ENCODE measurements around the gene ATOSB. TPM values are rescaled to one million over a fixed set of nuclear protein-coding genes. Genes with fewer than 3 reads are reported as not detected.
"Not testable (repeated sequence)": the region's sequence is repeated elsewhere in the genome, so short reads cannot be mapped to it uniquely, and the experiment has no call there.

The ATOSB gene
- total RNA-seq (2014; rRNA removed; shearing (Covaris generic)) = 4.1 and 7.4 TPM in 2 replicates

GRCh38 chr9:35115680-35116538 is at the start of gene ATOSB:
Gene ATOSB (minus strand): TSS chr9:35115862. CDS start chr9:35108274, 7,588 bp downstream.
- peak; percentile 95 for DNase-seq (ENCODE audit: low spot score)
- in situ Hi-C loops (cut with HindIII; ENCODE audit: low sequenced_read_pairs) = no loop called here

GRCh38 chr9:35164711-35165110 is 49.0 kb upstream of the ATOSB start:
- in situ Hi-C loops (cut with HindIII; ENCODE audit: low sequenced_read_pairs) = no loop called here
- DNase-seq (ENCODE audit: low spot score) = no peak

GRCh38 chr9:35163413-35163812 is 47.8 kb upstream of the ATOSB start:
- in situ Hi-C loops (cut with HindIII; ENCODE audit: low sequenced_read_pairs) = no loop called here
- peak; percentile 56 for DNase-seq (ENCODE audit: low spot score)

- DNase-seq (ENCODE audit: low spot score) = no peak
- in situ Hi-C loops (cut with HindIII; ENCODE audit: low sequenced_read_pairs) = no loop called here
These were observed 47.1 kb upstream of the ATOSB start for GRCh38 chr9:35162605-35163315.

GRCh38 chr9:35161713-35162604 is 46.3 kb upstream of the ATOSB start, which contains the start of gene UNC13B:
Gene UNC13B (plus strand): TSS chr9:35162009. CDS start chr9:35162284, 275 bp downstream.
- DNase-seq (ENCODE audit: low spot score) = peak; percentile 96
- in situ Hi-C loops (cut with HindIII; ENCODE audit: low sequenced_read_pairs) = no loop called here

- DNase-seq (ENCODE audit: low spot score) = no peak
- in situ Hi-C loops (cut with HindIII; ENCODE audit: low sequenced_read_pairs) = no loop called here
These were observed 43.0 kb upstream of the ATOSB start for GRCh38 chr9:35158501-35159280.

DNA sequence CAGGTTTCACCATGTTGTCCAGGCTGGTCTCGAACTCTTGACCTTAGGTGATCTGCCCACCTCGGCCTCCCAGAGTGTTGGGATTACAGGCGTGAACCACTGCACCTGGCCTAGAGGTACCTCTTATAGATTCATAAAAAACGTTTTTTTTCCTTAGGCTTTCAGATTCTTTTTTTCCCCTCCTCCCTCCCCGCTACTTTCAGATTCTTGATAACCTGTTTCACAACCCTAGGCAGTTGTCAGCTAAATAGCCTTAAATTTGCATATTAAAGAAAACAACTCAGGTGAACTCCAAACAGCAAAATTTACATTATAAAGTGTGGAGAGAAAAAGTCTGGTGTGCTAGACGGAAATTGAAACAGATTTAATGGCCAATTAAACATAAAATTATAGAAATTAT is 42.2 kb upstream of the ATOSB start:
- DNase-seq (ENCODE audit: low spot score); in situ Hi-C loops (cut with HindIII; ENCODE audit: low sequenced_read_pairs): not testable (repeated sequence)

- in situ Hi-C loops (cut with HindIII; ENCODE audit: low sequenced_read_pairs) = no loop called here
- no peak for DNase-seq (ENCODE audit: low spot score)
These were observed 41.1 kb upstream of the ATOSB start for GRCh38 chr9:35156781-35157180.

- DNase-seq (ENCODE audit: low spot score) = no peak
- in situ Hi-C loops (cut with HindIII; ENCODE audit: low sequenced_read_pairs) = no loop called here
These were observed 37.3 kb upstream of the ATOSB start for GRCh38 chr9:35152926-35153325.

DNA sequence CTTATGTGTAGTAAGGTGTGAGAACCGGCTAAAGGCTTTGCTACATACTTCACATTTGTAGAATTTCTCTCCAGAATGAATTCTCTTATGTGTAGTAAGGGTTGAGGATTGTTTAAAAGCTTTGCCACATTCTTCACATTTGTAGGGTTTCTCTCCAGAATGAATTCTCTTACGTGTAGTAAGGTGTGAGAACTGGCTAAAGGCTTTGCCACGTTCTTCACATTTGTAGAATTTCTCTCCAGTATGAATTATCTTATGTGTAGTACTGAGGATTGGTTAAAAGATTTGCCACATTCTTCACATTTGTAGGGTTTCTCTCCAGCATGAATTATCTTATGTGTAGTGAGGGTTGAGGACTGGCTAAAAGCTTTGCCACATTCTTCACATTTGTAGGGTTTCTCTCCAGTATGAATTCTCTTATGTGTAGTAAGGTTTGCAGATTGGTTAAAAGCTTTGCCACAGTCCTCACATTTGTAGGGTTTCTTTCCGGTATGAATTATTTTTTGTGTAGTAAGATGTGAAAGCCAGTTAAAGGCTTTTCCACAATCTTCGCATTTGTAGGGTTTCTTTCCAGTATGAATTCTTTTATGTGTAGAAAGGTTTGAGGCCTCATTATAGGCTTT is 32.4 kb upstream of the ATOSB start:
- DNase-seq (ENCODE audit: low spot score); in situ Hi-C loops (cut with HindIII; ENCODE audit: low sequenced_read_pairs): not testable (repeated sequence)

- in situ Hi-C loops (cut with HindIII; ENCODE audit: low sequenced_read_pairs) = no loop called here
- no peak for DNase-seq (ENCODE audit: low spot score)
These were observed 26.4 kb upstream of the ATOSB start for GRCh38 chr9:35142037-35142436.

- in situ Hi-C loops (cut with HindIII; ENCODE audit: low sequenced_read_pairs) = no loop called here
- DNase-seq (ENCODE audit: low spot score) = no peak
These were observed 24.4 kb upstream of the ATOSB start for GRCh38 chr9:35140093-35140492.

DNA sequence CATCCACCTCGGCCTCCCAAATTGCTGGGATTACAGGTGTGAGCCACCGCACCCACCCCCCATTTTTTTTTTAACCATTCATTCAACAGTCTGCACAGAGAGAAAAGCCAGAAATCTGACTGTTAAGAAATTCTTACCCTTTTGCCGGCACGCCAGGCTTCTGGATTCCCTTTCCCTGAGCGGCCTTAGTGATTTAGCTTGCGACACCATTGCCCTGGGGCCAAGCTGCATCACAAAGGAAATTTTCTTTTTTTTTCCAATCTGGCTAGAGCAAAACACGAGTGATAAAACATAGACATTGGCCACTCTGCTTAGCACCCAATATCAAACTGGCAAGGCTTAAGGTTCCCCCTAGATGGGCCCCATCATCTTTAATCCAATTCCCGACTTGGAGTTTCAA is 21.2 kb upstream of the ATOSB start:
- DNase-seq (ENCODE audit: low spot score) = no peak
- in situ Hi-C loops (cut with HindIII; ENCODE audit: low sequenced_read_pairs) = no loop called here

- no peak for DNase-seq (ENCODE audit: low spot score)
- in situ Hi-C loops (cut with HindIII; ENCODE audit: low sequenced_read_pairs) = no loop called here
These were observed 20.3 kb upstream of the ATOSB start for GRCh38 chr9:35135988-35136387.

- in situ Hi-C loops (cut with HindIII; ENCODE audit: low sequenced_read_pairs) = no loop called here
- no peak for DNase-seq (ENCODE audit: low spot score)
These were observed 19.3 kb upstream of the ATOSB start for GRCh38 chr9:35134920-35135319.

DNA sequence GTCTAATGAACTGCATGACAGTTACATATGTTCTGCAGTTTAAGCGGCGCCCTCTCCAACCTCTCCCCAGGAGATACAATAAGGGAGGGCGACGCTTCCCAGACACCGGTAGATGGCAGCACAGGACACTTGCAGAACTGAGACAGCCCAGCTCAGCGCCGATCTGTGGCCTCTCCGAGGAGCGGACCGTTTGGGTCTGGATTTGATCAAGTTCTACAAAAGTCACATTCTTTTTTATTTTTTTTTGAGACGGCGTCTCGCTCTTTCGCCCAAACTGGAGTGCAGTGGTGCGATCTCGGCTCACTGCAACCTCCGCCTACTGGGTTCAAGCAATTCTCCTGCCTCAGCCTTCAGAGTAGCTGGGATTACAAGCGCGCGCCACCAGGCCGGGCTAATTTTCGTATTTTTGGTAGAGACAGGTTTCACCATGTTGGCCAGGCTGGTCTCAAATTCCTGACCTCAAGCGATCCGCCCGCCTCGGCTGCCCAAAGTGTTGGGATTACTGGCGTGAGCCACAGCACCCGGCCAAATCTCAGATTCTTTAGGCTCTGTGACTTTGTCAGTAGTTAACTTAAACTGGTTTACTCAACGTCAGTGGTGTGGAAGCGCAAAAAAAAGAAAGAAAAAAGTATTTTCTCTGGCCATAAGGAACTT is 1.4 kb upstream of the ATOSB start:
- DNase-seq (ENCODE audit: low spot score) = peak; percentile 97
- in situ Hi-C loops (cut with HindIII; ENCODE audit: low sequenced_read_pairs) = no loop called here

- in situ Hi-C loops (cut with HindIII; ENCODE audit: low sequenced_read_pairs) = no loop called here
- DNase-seq (ENCODE audit: low spot score) = no peak
These were observed 856 bp upstream of the ATOSB start for GRCh38 chr9:35116539-35116897.

Measured in G401 (cell line).